ENCODE results near the gene ABHD15.

DNA sequence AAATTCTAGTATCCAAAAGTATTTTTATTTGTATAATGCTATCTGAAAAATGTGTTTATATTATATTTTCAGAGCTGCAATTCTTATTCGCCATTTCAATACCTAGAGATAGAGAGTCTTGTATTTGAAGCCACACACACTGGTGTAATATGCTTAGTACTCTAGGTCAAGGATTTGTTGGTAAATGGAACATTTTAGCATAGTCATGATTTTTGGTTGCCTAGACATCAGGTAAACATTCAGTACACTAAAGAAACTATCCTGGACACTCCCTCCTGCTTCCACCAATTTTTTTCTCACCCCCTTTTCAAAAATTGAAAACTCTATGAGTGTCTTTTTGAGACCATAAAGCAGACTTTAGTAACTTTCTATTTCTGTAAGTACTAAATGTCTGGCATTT lies 20.8 kb downstream of the ABHD15 start:
- TF ChIP-seq, protein P1, sequence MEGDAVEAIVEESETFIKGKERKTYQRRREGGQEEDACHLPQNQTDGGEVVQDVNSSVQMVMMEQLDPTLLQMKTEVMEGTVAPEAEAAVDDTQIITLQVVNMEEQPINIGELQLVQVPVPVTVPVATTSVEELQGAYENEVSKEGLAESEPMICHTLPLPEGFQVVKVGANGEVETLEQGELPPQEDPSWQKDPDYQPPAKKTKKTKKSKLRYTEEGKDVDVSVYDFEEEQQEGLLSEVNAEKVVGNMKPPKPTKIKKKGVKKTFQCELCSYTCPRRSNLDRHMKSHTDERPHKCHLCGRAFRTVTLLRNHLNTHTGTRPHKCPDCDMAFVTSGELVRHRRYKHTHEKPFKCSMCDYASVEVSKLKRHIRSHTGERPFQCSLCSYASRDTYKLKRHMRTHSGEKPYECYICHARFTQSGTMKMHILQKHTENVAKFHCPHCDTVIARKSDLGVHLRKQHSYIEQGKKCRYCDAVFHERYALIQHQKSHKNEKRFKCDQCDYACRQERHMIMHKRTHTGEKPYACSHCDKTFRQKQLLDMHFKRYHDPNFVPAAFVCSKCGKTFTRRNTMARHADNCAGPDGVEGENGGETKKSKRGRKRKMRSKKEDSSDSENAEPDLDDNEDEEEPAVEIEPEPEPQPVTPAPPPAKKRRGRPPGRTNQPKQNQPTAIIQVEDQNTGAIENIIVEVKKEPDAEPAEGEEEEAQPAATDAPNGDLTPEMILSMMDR (IDR thresholded peaks at IDR 0.05), result no peak
- TF ChIP-seq POLR2A (IDR thresholded peaks at IDR 0.05), result no peak

Data from right lobe of liver (tissue), 4 donors.